SK-N-SH treated with all-trans-retinoic acid at 6 μM for 48 hours (cell line): ENCODE results near the gene ATG4C.
"Not testable (repeated sequence)": the region's sequence is repeated elsewhere in the genome, so short reads cannot be mapped to it uniquely, and the experiment has no call there.

Experiments used
- ATAC-seq: fragments of 200-7000 bp; cut with Tn5 transposase; 3 replicates; pipeline ENCODE4 v1.9.1; 2020; ENCODE audit warnings: mild to moderate bottlenecking, moderate library complexity
- BACH2 ChIP-seq: fragments of 250-450 bp; sonication (Bioruptor Pico); IDR thresholded peaks from 2 replicates; pipeline ENCODE4 v1.9.0; 2021; ENCODE audit warnings: mild to moderate bottlenecking, borderline replicate concordance
- CSDC2 ChIP-seq: fragments of 250-450 bp; sonication (Bioruptor Pico); IDR thresholded peaks from 2 replicates; pipeline ENCODE4 v1.5.0; 2020; ENCODE audit warnings: mild to moderate bottlenecking, moderate library complexity
- ESRRG ChIP-seq: fragments of 250-450 bp; sonication (Bioruptor Pico); IDR thresholded peaks from 2 replicates; pipeline ENCODE4 v1.6.1; 2021; ENCODE audit warnings: mild to moderate bottlenecking
- OSR1 ChIP-seq: fragments of 250-450 bp; sonication (Bioruptor Pico); IDR thresholded peaks from 2 replicates; pipeline ENCODE4 v1.8.0; 2022; ENCODE audit warnings: moderate library complexity, mild to moderate bottlenecking, inconsistent platforms
- PPARA ChIP-seq: fragments of 250-450 bp; sonication (Bioruptor Pico); IDR thresholded peaks from 2 replicates; pipeline ENCODE4 v1.5.0; 2020; ENCODE audit warnings: mild to moderate bottlenecking, borderline replicate concordance
- RARB ChIP-seq: fragments of 250-450 bp; sonication (Bioruptor Pico); IDR thresholded peaks from 2 replicates; pipeline ENCODE4 v1.8.0; 2021; ENCODE audit warnings: mild to moderate bottlenecking, moderate library complexity
- SNAI2 ChIP-seq: fragments of 250-450 bp; sonication (Bioruptor Pico); IDR thresholded peaks from 2 replicates; pipeline ENCODE4 v1.5.0; 2020; ENCODE audit warnings: mild to moderate bottlenecking, moderate library complexity
- TOX ChIP-seq: fragments of 250-450 bp; sonication (Bioruptor Pico); IDR thresholded peaks from 2 replicates; pipeline ENCODE4 v1.8.0; 2021; ENCODE audit warnings: mild to moderate bottlenecking, moderate library complexity, borderline replicate concordance
- ZFP3 ChIP-seq: fragments of 250-450 bp; sonication (Bioruptor Pico); IDR thresholded peaks from 2 replicates; pipeline ENCODE4 v1.5.0; 2020; ENCODE audit warnings: mild to moderate bottlenecking, moderate library complexity
- ZFP30 ChIP-seq: fragments of 450-650 bp; formaldehyde crosslinking; IDR thresholded peaks from 2 replicates; pipeline ENCODE4 v1.5.0; 2022; ENCODE audit warnings: mild to moderate bottlenecking, moderate library complexity
- ZNF565 ChIP-seq: fragments of 450-650 bp; formaldehyde crosslinking; conservative IDR thresholded peaks from 2 replicates; pipeline ENCODE4 v1.5.0; 2020; ENCODE audit warnings: low read depth, mild to moderate bottlenecking, moderate library complexity
- TF ChIP-seq, protein P1 (sequence below): fragments of 250-450 bp; sonication (Bioruptor Pico); IDR thresholded peaks from 2 replicates; pipeline ENCODE4 v1.5.1; 2021; ENCODE audit warnings: mild to moderate bottlenecking, moderate library complexity
- TF ChIP-seq, protein P2 (sequence below): fragments of 250-450 bp; sonication (Bioruptor Pico); IDR thresholded peaks from 2 replicates; pipeline ENCODE4 v1.5.1; 2020; ENCODE audit warnings: low read depth, mild to moderate bottlenecking, moderate library complexity
- TF ChIP-seq, protein P3 (sequence below): fragments of 250-450 bp; sonication (Bioruptor Pico); IDR thresholded peaks from 2 replicates; pipeline ENCODE4 v1.8.0; 2020; ENCODE audit warnings: mild to moderate bottlenecking, moderate library complexity, borderline replicate concordance
- TF ChIP-seq, protein P4 (sequence below): fragments of 250-450 bp; sonication (Bioruptor Pico); IDR thresholded peaks from 2 replicates; pipeline ENCODE4 v1.8.0; 2021; ENCODE audit warnings: low read depth, mild to moderate bottlenecking, moderate library complexity, borderline replicate concordance

ATG4C gene

DNA sequence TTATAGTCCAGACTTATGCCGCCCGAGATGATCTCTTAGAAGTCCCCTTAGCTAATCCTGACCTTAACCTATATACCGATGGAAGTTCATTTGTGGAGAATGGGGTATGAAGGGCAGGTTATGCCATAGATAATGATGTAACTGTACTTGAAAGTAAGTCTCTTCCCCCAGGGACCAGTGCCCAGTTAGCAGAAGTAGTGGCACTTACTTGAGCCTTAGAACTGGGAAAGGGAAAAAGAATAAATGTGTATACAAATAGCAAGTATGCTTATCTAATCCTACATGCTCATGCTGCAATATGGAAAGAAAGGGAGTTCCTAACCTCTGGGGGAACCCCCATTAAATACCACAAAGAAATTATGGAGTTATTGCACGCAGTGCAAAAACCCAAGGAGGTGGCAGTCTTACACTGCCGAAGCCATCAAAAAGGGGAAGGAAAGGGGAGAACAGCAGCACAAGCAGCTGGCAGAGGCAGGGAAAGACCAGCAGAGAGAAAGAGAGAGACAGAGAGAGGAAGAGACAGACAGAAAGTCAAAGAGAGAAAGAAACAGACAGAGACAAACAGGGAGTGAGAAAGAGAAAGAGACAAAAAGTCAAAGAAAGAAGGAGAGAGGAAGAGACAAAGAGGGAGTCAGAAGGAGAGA, 24.6 kb upstream of the ATG4C start:
- ATAC-seq, result not testable (repeated sequence)

DNA sequence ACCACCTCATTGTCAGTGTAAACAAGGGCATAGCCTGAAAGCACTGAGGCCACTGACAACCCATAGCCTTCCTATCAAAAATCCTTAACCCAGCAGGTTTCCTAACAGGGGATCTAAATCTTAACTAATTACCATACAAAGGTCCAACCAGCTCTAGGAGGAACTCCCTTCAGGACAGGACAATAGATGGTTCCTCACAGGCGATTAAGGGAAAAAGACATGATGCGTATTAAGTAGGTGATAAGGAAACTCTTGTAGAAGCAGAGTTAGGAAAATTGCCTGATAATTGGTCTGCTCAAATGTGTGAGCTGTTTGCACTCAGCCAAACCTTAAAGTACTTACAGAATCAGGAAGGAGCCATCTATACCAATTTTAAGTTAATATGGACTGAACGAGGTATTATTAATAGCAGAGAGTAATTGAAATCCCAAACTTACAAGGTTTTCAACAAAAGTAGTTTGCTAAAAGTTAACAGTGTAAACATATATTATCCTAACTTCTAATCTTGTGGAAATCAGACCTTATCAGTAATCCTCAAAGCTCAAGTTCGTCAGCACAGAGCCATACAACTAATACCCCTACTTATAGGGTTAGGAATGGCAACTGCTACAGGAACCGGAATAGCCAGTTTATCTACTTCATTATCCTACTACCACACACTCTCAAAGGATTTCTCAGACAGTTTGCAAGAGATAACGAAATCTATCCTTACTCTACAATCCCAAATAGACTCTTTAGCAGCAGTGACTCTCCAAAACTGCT, 23.7 kb upstream of the ATG4C start:
- ATAC-seq, result not testable (repeated sequence)

DNA sequence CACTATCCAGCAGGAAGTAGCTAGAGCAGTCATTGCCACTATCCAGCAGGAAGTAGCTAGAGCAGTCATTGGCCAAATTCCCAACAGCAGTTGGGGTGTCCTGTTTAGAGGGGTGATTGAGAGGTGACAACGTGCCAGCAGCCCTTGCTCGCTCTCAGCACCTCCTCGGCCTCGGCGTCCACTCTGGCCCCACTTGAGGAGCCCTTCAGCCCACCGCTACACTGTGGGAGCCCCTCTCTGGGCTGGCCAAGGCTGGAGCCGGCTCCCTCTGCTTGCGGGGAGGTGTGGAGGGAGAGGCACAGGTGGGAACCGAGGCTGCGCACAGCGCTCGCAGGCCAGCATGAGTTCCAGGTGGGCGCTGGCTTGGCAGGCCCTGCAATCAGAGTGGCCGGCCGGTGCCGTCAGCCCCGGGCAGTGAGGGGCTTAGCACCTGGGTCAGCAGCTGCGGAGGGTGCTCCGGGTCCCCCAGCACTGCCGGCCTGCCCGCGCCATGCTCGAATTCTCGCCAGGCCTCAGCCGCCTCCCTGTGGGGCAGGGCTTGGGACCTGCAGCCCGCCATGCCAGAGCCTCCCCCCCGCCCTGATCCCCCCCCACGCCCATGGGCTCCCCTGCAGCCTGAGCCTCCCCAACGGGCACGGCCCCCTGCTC, 22.6 kb upstream of the ATG4C start:
- not testable (repeated sequence) for ATAC-seq

DNA sequence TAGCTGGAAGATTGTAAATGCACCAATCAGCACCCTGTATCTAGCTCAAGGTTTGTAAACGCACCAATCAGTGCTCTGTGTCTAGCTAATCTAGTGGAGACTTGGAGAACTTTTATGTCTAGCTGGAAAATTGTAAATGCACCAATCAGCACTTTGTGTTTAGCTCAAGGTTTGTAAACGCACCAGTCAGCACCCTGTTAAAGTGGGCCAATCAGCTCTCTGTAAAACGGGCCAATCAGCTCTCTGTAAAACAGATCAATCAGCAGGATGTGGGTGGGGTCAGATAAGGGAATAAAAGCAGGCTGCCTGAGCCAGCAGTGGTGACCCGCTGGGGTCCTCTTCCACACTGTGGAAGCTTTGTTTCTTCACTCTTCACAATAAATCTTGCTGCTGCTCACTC, 21.9 kb upstream of the ATG4C start:
- not testable (repeated sequence) for ATAC-seq

DNA sequence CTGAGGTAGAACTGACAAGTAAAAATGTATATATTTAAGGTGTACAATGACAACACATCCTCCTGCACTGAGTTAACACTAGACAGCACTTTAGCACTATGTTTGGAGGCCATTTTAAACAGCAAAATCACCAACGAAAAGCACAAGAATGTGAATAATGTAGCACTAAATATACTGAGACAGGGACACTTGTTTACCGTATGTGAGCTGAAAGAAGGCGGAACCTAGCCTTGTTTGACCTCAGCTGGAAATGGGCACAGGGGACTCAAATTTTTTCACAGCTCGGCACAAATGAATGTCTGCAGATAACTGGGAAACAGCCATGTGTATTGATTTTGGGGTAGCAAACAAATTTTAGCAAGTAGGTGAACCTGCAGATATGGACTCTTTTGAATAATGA, 18.0 kb upstream of the ATG4C start:
- ATAC-seq, result no peak
- no peak for TF ChIP-seq ESRRG (CRISPR knock-in tag)

DNA sequence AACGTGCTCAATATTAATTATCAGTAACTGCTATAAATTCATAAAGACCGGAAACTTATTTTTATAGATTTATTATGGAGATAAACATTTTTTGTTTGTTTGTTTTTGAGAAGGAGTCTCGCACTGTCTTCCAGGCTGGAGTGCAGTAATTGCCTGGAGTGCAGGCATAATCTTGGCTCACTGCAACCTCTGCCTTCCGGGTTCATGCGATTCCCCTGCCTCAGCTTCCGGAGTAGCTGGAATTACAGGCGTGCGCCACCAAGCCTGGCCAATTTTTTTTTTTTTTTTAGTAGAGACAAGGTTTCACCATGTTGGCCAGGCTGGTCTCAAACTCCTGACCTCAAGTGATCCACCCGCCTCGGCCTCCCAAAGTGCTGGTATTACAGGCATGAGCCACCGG, 15.4 kb upstream of the ATG4C start:
- not testable (repeated sequence) for ATAC-seq

DNA sequence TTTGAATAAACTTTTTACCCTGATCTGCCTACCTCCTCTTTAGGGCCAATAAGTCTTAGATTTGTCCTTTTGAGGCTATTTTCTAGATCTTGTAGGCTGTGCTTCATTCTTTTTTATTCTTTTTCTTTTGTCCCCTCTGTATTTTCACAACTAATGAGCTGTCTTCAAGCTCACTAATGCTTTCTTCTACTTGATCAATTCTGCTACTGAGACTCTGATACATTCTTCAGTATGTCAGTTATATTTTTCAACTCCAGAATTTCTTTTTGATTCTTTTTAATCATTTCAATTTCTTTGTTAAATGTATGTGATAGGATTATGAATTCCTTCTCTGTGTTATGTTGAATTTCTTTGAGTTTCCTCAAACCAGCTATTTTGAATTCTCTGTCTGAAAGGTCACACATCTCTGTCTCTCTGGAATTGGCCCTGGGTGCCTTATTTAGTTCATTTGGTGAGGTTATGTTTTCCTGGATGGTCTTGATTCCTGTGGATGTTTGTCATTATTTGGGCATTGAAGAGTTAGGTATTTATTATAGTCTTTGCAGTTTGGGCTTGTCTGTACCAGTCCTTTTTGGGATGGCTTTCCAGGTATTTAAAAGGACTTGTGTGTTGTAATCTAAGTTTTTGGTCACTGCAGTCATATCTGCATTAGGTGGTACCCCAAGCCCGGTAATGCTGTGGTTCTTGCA, 11.2 kb upstream of the ATG4C start:
- no peak for ATAC-seq
- TF ChIP-seq, protein P1, sequence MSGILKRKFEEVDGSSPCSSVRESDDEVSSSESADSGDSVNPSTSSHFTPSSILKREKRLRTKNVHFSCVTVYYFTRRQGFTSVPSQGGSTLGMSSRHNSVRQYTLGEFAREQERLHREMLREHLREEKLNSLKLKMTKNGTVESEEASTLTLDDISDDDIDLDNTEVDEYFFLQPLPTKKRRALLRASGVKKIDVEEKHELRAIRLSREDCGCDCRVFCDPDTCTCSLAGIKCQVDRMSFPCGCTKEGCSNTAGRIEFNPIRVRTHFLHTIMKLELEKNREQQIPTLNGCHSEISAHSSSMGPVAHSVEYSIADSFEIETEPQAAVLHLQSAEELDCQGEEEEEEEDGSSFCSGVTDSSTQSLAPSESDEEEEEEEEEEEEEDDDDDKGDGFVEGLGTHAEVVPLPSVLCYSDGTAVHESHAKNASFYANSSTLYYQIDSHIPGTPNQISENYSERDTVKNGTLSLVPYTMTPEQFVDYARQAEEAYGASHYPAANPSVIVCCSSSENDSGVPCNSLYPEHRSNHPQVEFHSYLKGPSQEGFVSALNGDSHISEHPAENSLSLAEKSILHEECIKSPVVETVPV (CRISPR knock-in tag), result no peak
- TF ChIP-seq PPARA (no peak), BACH2 (CRISPR knock-in tag) (no peak), ESRRG (CRISPR knock-in tag) (no peak), ZFP3 (CRISPR knock-in tag) (no peak), RARB (CRISPR knock-in tag) (no peak), CSDC2 (CRISPR knock-in tag) (no peak), OSR1 (CRISPR knock-in tag) (no peak), ZFP30 (CRISPR knock-in tag) (no peak), TOX (CRISPR knock-in tag) (no peak), SNAI2 (no peak), ZNF565 (CRISPR knock-in tag) (no peak)
- TF ChIP-seq, protein P2, sequence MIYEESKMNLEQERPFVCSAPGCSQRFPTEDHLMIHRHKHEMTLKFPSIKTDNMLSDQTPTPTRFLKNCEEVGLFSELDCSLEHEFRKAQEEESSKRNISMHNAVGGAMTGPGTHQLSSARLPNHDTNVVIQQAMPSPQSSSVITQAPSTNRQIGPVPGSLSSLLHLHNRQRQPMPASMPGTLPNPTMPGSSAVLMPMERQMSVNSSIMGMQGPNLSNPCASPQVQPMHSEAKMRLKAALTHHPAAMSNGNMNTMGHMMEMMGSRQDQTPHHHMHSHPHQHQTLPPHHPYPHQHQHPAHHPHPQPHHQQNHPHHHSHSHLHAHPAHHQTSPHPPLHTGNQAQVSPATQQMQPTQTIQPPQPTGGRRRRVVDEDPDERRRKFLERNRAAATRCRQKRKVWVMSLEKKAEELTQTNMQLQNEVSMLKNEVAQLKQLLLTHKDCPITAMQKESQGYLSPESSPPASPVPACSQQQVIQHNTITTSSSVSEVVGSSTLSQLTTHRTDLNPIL, result no peak
- TF ChIP-seq, protein P3, sequence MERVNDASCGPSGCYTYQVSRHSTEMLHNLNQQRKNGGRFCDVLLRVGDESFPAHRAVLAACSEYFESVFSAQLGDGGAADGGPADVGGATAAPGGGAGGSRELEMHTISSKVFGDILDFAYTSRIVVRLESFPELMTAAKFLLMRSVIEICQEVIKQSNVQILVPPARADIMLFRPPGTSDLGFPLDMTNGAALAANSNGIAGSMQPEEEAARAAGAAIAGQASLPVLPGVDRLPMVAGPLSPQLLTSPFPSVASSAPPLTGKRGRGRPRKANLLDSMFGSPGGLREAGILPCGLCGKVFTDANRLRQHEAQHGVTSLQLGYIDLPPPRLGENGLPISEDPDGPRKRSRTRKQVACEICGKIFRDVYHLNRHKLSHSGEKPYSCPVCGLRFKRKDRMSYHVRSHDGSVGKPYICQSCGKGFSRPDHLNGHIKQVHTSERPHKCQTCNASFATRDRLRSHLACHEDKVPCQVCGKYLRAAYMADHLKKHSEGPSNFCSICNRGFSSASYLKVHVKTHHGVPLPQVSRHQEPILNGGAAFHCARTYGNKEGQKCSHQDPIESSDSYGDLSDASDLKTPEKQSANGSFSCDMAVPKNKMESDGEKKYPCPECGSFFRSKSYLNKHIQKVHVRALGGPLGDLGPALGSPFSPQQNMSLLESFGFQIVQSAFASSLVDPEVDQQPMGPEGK (CRISPR knock-in tag), result no peak
- TF ChIP-seq, protein P4, sequence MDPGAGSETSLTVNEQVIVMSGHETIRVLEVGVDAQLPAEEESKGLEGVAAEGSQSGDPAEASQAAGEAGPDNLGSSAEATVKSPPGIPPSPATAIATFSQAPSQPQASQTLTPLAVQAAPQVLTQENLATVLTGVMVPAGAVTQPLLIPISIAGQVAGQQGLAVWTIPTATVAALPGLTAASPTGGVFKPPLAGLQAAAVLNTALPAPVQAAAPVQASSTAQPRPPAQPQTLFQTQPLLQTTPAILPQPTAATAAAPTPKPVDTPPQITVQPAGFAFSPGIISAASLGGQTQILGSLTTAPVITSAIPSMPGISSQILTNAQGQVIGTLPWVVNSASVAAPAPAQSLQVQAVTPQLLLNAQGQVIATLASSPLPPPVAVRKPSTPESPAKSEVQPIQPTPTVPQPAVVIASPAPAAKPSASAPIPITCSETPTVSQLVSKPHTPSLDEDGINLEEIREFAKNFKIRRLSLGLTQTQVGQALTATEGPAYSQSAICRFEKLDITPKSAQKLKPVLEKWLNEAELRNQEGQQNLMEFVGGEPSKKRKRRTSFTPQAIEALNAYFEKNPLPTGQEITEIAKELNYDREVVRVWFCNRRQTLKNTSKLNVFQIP, result no peak
